ENCODE data around the gene ALG9.

Gene ALG9

GRCh38 chr11:111765984-111766833 is 105.2 kb downstream of the ALG9 start, which contains the start of gene PPP2R1B:
PPP2R1B (minus strand) TSS chr11:111766389; CDS start chr11:111766361, 28 bp downstream.
- peak; percentile 18 for DNase-seq (ENCODE audit: low read depth, low spot score)

GRCh38 chr11:111765320-111765983 is 105.9 kb downstream of the ALG9 start:
- DNase-seq (ENCODE audit: low read depth, low spot score), result no peak

GRCh38 chr11:111764621-111765020 is 106.8 kb downstream of the ALG9 start:
- no peak for DNase-seq (ENCODE audit: low read depth, low spot score)

- no peak for DNase-seq (ENCODE audit: low read depth, low spot score)
Measured at GRCh38 chr11:111762981-111763643, 108.3 kb downstream of the ALG9 start.

- no peak for DNase-seq (ENCODE audit: low read depth, low spot score)
Measured at GRCh38 chr11:111762526-111762925, 108.9 kb downstream of the ALG9 start.

- DNase-seq (ENCODE audit: low read depth, low spot score), result no peak
Measured at GRCh38 chr11:111761036-111761435, 110.3 kb downstream of the ALG9 start.

- no peak for DNase-seq (ENCODE audit: low read depth, low spot score)
Measured at GRCh38 chr11:111759778-111760407, 111.5 kb downstream of the ALG9 start.

GRCh38 chr11:111759376-111759775 is 112.0 kb downstream of the ALG9 start:
- no peak for DNase-seq (ENCODE audit: low read depth, low spot score)

- DNase-seq (ENCODE audit: low read depth, low spot score), result no peak
Measured at GRCh38 chr11:111756097-111756496, 115.3 kb downstream of the ALG9 start.

GRCh38 chr11:111749646-111750045 is 121.7 kb downstream of the ALG9 start:
- no peak for DNase-seq (ENCODE audit: low read depth, low spot score)

GRCh38 chr11:111748035-111748804 is 123.2 kb downstream of the ALG9 start:
- DNase-seq (ENCODE audit: low read depth, low spot score), result no peak

- no peak for DNase-seq (ENCODE audit: low read depth, low spot score)
Measured at GRCh38 chr11:111745719-111746504, 125.5 kb downstream of the ALG9 start.

GRCh38 chr11:111743700-111744099 is 127.7 kb downstream of the ALG9 start:
- DNase-seq (ENCODE audit: low read depth, low spot score), result no peak

GRCh38 chr11:111741751-111742150 is 129.6 kb downstream of the ALG9 start:
- no peak for DNase-seq (ENCODE audit: low read depth, low spot score)

GRCh38 chr11:111739299-111739698 is 132.1 kb downstream of the ALG9 start:
- no peak for DNase-seq (ENCODE audit: low read depth, low spot score)

GRCh38 chr11:111737444-111738210 is 133.8 kb downstream of the ALG9 start:
- DNase-seq (ENCODE audit: low read depth, low spot score), result no peak

GRCh38 chr11:111736621-111737443 is 134.5 kb downstream of the ALG9 start:
- DNase-seq (ENCODE audit: low read depth, low spot score), result no peak

Measured in brain pericyte (primary cell).